HG03280 (cell line): Measurements from ENCODE around the gene ZSCAN9.
A peak's percentile ranks its signal among the peaks of the same experiment; 100 is the strongest.

Experiments used
- ATAC-seq: cut with Tn5 transposase; IDR thresholded peaks from one replicate; pipeline ENCODE4 v1.9.1; 2021; ENCODE audit warnings: mild to moderate bottlenecking, moderate library complexity; ENCODE audit not compliant: unreplicated experiment

The ZSCAN9 gene

DNA sequence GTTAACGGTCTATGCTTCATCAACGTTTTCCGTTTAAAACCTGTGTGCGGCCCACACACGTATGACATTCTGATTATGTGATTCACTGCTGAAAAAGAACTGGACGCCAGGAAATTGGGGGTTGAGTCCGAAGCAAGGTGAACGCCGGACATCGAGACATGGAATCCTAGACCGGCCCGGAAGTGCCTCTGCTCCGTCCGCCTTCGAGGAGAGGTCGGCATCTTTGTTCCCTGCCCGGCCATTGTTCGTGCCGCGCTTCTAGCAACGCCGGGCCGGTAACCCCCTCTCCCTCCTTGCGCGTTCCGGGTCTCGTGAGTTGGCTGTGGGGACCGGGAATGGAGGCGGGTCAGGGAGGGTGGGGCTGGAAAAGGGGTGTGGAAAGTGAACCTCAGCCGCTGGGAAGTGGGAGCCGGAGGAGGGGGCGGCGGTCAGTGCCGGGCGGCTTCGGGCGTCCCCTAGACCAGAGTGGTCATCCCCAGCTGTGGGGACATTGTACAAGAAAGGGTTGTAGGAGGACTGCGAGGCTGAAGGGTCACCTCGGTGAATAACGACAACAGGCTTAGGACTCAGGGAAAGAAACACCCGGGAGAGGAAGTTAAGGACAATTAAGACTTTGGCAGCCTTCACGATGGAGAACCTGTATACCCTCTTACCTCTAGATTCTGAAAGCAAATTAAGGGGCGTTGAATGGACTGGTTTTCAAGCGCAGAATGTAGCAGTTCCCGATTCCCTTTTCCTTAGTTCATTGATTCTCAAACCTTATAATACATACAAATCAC, at the start of gene ZSCAN9:
Gene ZSCAN9 (plus strand): TSS at position 220 of the 779 bp plus-strand sequence. CDS start 1,810 bp downstream, outside the sequence.
- peak; percentile 94 for ATAC-seq

DNA sequence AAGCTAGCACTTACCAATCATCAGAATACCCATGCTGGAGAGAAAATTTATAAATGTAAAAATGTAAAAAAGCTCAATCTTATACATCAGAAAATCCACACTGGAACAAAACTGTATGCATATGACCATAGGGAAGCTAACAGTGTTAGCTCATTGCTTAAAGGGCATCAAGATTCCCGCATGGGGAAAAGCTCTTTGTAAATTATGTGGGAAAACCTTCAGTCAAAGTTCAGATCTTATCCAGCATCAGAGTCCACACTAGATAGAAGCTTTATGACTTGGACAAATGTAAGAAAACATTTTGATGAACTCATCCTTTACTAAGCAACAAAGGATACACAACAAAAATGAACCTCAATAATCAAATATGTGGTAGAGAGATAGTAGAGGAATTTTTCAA, 48.7 kb upstream of the ZSCAN9 start:
- no peak for ATAC-seq

GRCh38 chr6:28182255-28182654, 42.8 kb upstream of the ZSCAN9 start:
- no peak for ATAC-seq

- no peak for ATAC-seq
These were observed 36.7 kb upstream of the ZSCAN9 start for GRCh38 chr6:28188111-28188979.

DNA sequence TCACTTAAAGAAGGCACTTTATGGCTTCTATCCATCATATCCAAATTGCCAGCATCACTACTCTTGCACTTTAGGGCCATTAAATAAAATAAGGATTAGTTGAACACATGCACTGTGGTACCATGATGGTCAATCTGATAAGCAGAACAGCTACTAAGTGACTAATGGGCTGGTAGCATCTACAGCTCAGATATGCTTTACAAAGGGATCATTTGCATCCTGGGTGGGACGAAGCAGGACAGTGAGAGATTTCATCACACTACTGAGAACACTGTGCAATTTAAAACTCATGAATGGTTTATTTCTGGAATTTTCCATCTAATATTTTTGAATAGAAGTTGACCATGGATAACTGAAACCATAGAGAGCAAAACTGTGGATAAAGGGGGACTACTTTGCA, 25.1 kb upstream of the ZSCAN9 start:
- ATAC-seq = no peak

DNA sequence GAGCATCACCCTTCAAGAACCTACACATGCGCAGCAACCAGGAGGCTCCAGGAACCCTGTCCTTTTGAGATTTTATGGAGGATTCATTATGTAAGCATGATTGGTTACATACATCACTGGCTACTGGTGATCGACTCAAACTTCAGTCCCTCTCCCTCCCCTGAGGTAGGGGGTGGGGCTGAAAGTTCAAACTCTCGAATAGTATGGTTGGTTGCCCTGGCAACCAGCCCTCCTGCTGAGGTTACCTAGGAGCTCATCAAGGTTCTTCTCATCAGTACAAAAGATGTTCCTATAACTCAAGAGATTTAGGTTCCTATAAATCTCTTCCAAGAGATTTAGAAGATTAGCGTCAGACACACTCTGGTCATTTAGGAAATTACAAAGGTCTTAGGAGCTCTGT, 21.9 kb upstream of the ZSCAN9 start:
- no peak for ATAC-seq

GRCh38 chr6:28205879-28206278, 19.2 kb upstream of the ZSCAN9 start:
- no peak for ATAC-seq

DNA sequence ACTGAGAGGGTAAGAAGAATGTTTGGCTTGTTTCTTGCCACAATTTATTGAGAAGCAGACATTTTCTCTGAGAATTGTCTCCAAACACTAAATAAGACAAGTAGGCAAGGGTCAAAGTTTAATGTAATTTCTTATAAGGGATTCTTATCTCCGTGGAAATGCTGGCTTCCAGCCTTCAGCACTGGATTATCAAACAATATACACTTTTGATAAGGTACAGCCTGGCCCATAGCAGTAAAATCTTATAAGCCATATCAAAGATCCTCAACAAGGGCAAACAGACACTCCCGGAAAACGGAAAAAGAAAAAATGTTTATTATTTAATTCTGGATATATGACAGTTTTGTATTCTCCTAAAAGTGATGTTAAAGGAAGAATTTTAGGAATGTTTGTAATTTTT, 18.5 kb upstream of the ZSCAN9 start:
- no peak for ATAC-seq

- no peak for ATAC-seq
These were observed 18.1 kb upstream of the ZSCAN9 start for GRCh38 chr6:28206928-28207509.

DNA sequence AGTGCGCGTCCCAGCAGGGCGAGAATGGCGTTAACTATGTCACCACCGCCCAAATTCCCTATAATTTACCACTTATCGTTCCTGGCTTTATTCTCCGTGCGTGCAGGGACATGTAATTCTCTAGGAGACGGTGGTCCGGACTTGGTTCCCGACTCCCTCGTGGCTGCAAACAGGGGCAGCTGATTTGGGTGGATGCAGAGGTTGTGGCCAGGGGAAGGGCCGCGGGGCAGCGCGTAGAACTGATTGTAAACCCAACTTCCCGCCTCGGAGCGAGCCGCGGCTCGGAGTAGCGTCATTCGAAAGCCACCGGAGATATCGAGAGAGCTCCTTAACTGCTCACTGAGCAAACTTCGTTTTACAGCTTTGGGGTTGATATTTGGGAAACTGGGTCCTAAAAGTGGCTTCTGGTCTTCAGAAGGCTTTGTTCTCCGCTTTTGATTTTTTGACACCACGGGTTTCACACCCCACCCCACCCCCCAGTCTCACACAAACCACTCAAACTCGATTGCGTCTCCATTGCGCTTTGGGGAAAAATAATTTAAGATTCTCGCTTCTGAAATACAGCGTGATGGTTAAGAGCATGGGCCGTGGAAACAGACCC, 17.5 kb upstream of the ZSCAN9 start:
- no peak for ATAC-seq

- ATAC-seq = no peak
These were observed 16.9 kb upstream of the ZSCAN9 start for GRCh38 chr6:28208111-28208659.

DNA sequence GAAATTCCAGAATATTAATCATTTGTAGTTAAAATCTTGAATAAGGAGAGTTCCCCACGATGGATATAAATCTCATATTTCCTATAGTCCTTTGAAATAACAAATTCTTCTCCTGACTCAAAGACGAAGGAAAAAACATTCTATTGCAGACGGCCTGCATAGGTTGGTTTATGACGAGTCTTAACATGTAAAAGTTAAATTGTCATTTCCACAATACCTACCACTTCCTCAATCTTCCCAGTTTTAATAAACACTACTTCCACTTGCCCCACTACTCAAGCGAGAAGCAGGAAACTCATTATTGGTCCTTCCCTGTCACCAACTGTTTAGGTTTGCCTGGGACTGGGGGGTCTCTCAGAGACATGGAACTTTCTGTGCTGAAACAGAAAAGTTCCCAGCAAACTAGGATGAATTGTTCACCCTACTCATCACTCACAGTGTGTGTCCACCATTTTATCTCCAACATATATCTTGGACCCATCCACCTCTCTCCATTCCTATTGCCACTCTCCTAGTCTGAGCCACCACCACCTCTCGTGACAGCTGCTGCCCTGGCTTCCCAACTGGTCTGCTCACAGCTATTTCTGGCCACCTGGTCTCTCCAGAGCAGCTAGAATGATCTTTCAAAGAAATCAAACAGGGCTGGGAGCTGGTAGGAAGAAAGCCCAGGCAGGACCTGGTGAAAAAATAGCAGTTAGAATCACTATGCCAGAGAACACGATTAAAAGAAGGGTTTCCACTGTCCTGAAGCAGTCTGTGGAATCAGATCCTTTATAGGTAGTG, 15.1 kb upstream of the ZSCAN9 start:
- no peak for ATAC-seq

GRCh38 chr6:28211840-28212509, 13.1 kb upstream of the ZSCAN9 start:
- ATAC-seq = peak; percentile 37

GRCh38 chr6:28212510-28213212, 12.4 kb upstream of the ZSCAN9 start:
- peak; percentile 68 for ATAC-seq

DNA sequence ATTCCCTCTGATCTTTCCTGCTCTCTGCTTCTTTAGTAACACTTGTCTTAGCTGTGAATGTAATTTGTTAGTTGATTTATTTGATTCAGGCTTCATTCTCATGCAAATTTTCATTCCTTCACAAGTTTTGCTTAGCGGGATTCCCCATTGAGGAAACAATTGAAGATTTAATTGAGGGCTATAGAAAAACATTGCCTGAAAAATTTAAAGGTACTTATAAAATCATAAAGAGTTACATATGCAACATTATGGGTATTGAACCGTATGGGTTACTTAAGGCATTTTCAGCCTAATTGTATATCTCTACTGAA, 11.9 kb upstream of the ZSCAN9 start:
- ATAC-seq = no peak

DNA sequence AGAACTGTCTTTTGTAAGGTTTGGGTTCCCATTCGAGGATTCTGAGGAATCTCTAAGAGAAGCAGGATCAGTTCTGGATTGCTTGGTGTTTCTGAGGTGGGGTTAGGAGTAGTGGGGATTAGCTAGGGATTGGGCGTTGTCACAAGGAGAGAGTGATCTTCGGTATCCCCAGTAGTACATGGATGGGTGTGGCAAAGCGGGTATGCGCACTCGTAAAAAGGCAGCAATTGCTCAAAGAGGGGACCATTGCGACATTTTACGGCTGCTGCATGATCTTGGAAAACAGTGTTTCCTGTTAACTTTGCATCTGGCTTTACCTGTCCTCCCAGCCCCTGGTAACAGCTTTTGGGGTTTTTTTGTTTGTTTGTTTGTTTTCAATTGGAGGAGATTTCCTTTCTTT, 9.7 kb upstream of the ZSCAN9 start:
- no peak for ATAC-seq

- no peak for ATAC-seq
These were observed 7.2 kb upstream of the ZSCAN9 start for GRCh38 chr6:28217890-28218289.

DNA sequence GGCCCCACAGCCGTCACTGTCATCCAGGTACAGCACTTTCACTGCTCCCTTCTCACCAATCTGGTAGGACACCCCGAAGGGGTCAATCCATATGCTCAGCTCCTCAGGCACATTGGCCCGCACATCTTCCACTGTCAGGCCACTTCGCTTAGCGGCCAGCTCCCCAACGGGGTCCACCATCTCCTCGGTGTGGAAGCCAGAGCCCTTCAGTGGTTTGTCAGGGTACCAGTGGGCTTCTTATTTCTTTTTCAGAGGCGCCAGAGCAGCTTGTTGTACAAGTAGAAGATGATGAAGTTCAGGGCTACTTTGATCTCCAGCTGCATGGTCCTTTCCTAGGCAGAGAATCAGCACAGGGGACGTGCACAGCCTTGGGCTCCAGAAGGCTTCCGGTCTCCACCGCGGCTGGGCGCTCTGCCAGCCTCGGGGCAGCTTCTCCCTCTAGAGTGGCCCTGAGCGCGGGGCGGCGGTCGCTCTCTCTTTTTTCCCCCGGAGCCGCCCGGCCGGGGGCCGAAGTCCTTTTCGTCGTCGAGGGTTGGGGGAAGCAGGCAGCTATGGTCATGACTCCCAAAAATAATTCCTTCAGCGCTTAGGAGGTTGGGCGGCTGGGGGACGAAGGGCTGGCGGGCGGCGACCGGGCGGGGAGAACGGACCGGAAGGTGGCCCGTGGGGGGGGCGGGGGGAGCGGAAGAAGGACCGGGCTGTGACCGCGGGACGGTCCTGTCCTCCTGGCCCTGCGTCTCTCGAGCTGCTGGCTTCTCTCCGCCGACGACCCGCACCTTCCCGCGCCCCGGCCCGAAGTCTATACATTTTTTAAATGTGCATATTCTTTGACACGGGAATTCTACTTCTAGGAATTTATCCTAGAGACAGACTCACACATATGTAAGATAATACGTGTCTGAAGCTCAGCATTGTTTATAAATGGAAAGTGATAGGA, 6.5 kb upstream of the ZSCAN9 start:
- peak; percentile 55 for ATAC-seq
